ENCODE results near the gene B3GALT5. TPM values are rescaled to one million over a fixed set of nuclear protein-coding genes. Genes with fewer than 3 reads are reported as not detected.

Gene B3GALT5
- total RNA-seq, 1 donor from 2014 or later, result not detected

- POLR2A ChIA-PET, result no interaction called here
These were observed 25.5 kb downstream of the B3GALT5 start for GRCh38 chr21:39638281-39638680.

GRCh38 chr21:39640754-39641153 lies 28.0 kb downstream of the B3GALT5 start:
- ChIA-PET CTCF (no interaction called here), POLR2A (no interaction called here)
- peaks cover 2% of the 10 kb centered on the region for H3K27me3 Mint-ChIP-seq
- intact Hi-C loops (cut with micrococcal nuclease), result no loop called here
- H3K4me3 Mint-ChIP-seq, result no peak overlapping the region
- H3K36me3 Mint-ChIP-seq (ENCODE audit: low read depth), result no peaks in the 10 kb centered on the region
- no peaks in the 10 kb centered on the region for H3K4me1 Mint-ChIP-seq
- no peak overlapping the region for H3K27ac Mint-ChIP-seq
- H3K9me3 Mint-ChIP-seq, result peaks cover 4% of the 10 kb centered on the region
- no peak for TF ChIP-seq CTCF (IDR thresholded peaks at IDR 0.05)
- DNase-seq, result no peak
- ATAC-seq (ENCODE audit: low read depth), result no peak

More at GRCh38 chr21:39638281-39638680, 25.5 kb downstream of the B3GALT5 start:
- DNase-seq, result no peak
- Mint-ChIP-seq H3K27ac (no peak overlapping the region), H3K36me3 (ENCODE audit: low read depth) (no peaks in the 10 kb centered on the region), H3K27me3 (peaks cover 2% of the 10 kb centered on the region), H3K4me1 (no peaks in the 10 kb centered on the region), H3K9me3 (peaks cover 6% of the 10 kb centered on the region), H3K4me3 (no peak overlapping the region)
- intact Hi-C loops (cut with micrococcal nuclease), result no loop called here
- no peak for ATAC-seq (ENCODE audit: low read depth)
- CTCF ChIA-PET, result no interaction called here
- TF ChIP-seq CTCF (IDR thresholded peaks at IDR 0.05), result no peak

GRCh38 chr21:39641827-39642450 lies 29.2 kb downstream of the B3GALT5 start:
- POLR2A ChIA-PET, result no interaction called here
- Mint-ChIP-seq H3K27ac (no peak overlapping the region), H3K4me3 (no peak overlapping the region), H3K4me1 (no peaks in the 10 kb centered on the region), H3K9me3 (peaks cover 6% of the 10 kb centered on the region), H3K27me3 (peaks cover 2% of the 10 kb centered on the region), H3K36me3 (ENCODE audit: low read depth) (no peaks in the 10 kb centered on the region)
- CTCF ChIA-PET, result no interaction called here
- ATAC-seq (ENCODE audit: low read depth), result no peak
- intact Hi-C loops (cut with micrococcal nuclease), result no loop called here
- no peak for DNase-seq
- TF ChIP-seq CTCF (IDR thresholded peaks at IDR 0.05), result no peak

- POLR2A ChIA-PET, result no interaction called here
- Mint-ChIP-seq H3K27me3 (no peaks in the 10 kb centered on the region), H3K4me1 (no peaks in the 10 kb centered on the region), H3K4me3 (no peak overlapping the region), H3K36me3 (ENCODE audit: low read depth) (no peaks in the 10 kb centered on the region), H3K27ac (no peak overlapping the region), H3K9me3 (peaks cover 2% of the 10 kb centered on the region)
- DNase-seq (no peak), ATAC-seq (ENCODE audit: low read depth) (no peak)
- no peak for TF ChIP-seq CTCF (IDR thresholded peaks at IDR 0.05)
- CTCF ChIA-PET, result no interaction called here
- intact Hi-C loops (cut with micrococcal nuclease), result no loop called here
These were observed 31.4 kb downstream of the B3GALT5 start for GRCh38 chr21:39644062-39644560.

- H3K36me3 Mint-ChIP-seq (ENCODE audit: low read depth), result no peaks in the 10 kb centered on the region
- ChIA-PET POLR2A (no interaction called here), CTCF (no interaction called here)
- H3K9me3 Mint-ChIP-seq, result peaks cover 2% of the 10 kb centered on the region
- TF ChIP-seq CTCF (IDR thresholded peaks at IDR 0.05), result no peak
- no peak for ATAC-seq (ENCODE audit: low read depth)
- no peaks in the 10 kb centered on the region for H3K27me3 Mint-ChIP-seq
- no peak for DNase-seq
- no peak overlapping the region for H3K27ac Mint-ChIP-seq
- intact Hi-C loops (cut with micrococcal nuclease), result no loop called here
- H3K4me1 Mint-ChIP-seq, result no peaks in the 10 kb centered on the region
- no peak overlapping the region for H3K4me3 Mint-ChIP-seq
These were observed 32.6 kb downstream of the B3GALT5 start for GRCh38 chr21:39645331-39645730.
